Sigmoid colon (tissue), 4 donors: Measurements from ENCODE around the gene HRH1.

Experiments
- CTCF ChIP-seq, 4 experiments: fragments of 450-650 bp in 3 of 4; fragments of 200-600 bp in 1 of 4; IDR thresholded peaks; one replicate each; pipeline ENCODE4 v1.5.1; 2016 to 2019; ENCODE audit warnings: antibody characterized with exemption in 4 of 4, mild to moderate bottlenecking in 3 of 4, moderate library complexity in 2 of 4
- POLR2AphosphoS5 ChIP-seq, 4 donors: sonication (generic); formaldehyde crosslinking; IDR thresholded peaks; one replicate each; pipeline ENCODE4 v1.6.1; 2017; ENCODE audit warnings: antibody characterized with exemption in 4 of 4

- TF ChIP-seq POLR2AphosphoS5 (IDR thresholded peaks at IDR 0.05) (peak; percentile 75 to 98 (median 80)), CTCF (IDR thresholded peaks at IDR 0.05) (peak in 1 of 4 experiments; percentile 11)
Observed at GRCh38 chr3:11136830-11137626, 17.3 kb upstream of the HRH1 start.
